Activated effector memory CD4-positive, alpha-beta T cell treated with Interleukin-2 at 50 U/mL for 16 hours (primary cell): ENCODE data around the gene KLRK1.
"Not testable (repeated sequence)": the region's sequence is repeated elsewhere in the genome, so short reads cannot be mapped to it uniquely, and the experiment has no call there.

Experiments
- DNase-seq: peaks from one replicate; pipeline ENCODE4 v3.0.0-alpha.2; 2020

The KLRK1 gene

GRCh38 chr12:10361622-10362021 is 28.2 kb downstream of the KLRK1 start:
- no peak for DNase-seq

GRCh38 chr12:10361084-10361483 is 28.8 kb downstream of the KLRK1 start:
- no peak for DNase-seq

- DNase-seq = no peak
These were observed 30.9 kb downstream of the KLRK1 start for GRCh38 chr12:10358969-10359368.

DNA sequence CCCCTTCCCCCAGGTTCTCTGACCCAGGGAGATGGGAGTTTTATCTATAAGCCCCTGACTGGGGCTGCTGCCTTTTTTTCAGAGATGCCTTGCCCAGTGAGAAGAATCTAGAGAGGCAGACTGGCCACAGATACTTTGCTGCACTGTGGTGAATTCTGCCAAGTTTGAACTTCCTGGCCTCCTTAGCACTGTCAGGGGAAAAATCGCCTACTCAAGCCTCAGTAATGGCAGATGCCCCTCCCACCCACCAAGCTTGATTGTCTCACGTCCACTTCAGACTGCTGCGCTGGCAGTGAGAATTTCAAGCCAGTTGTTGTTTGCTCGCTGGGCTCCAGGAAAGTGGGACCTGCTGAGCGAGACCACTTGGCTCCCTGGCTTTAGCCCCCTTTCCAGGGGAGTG is 31.7 kb downstream of the KLRK1 start:
- DNase-seq = no peak

GRCh38 chr12:10354502-10354901 is 35.3 kb downstream of the KLRK1 start:
- no peak for DNase-seq

- DNase-seq = no peak
These were observed 35.8 kb downstream of the KLRK1 start for GRCh38 chr12:10354071-10354470.

- not testable (repeated sequence) for DNase-seq
These were observed 38.4 kb downstream of the KLRK1 start for GRCh38 chr12:10351457-10351856.

GRCh38 chr12:10341892-10342509 is 47.8 kb downstream of the KLRK1 start:
- DNase-seq = no peak

GRCh38 chr12:10340946-10341345 is 48.9 kb downstream of the KLRK1 start:
- not testable (repeated sequence) for DNase-seq

DNA sequence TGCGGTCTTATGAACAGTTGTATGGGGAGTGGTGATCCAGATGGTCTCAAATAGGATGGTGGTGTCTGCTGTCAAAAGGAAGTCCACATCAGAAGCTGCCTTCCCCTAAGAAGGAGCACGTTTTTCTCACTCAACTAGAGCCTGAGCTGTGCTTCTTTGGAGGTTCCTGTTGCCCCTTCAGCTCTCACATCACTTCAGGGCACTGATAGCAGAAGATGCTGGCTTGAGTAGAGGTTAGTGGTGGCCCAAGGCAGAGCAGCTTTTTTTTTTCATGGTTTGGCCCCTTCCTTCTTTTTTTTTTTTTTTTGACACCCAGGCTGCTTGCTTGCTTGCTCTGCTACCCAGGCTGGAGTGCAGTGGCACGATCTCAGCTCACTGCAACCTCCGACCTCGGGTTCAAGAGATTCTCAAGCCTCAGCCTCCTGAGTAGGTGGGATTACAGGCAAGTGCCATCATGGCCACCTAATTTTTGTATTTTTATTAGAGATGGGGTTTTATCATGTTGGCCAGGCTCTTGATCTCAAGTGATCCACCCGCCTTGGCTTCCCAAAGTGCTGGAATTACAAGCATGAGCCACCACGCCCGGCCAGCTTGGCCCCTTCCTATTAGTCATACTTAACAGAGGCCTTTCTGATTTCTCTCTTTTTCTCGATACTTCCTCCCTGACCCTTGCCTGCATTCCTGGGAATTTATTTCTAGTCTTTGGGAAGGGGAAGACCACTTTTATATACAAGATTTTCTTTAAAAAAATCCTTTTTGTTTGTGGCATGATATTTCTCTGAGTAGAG is 50.6 kb downstream of the KLRK1 start:
- no peak for DNase-seq

DNA sequence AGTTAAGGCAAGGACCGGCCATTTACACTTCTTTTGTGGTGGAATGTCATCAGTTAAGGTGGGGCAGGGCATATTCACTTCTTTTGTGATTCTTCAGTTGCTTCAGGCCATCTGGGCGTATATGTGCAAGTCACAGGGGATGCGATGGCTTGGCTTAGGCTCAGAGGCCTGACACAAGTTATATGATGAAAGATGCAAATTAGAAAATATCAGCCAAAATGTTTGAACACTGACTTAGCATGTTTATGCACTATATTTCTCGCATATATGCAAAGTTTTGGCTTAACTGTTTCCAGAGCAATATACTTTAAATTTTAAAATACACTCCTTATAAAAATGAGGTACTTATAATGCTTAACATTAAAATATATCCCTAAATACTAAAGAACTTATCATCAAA is 51.4 kb downstream of the KLRK1 start:
- DNase-seq = not testable (repeated sequence)

DNA sequence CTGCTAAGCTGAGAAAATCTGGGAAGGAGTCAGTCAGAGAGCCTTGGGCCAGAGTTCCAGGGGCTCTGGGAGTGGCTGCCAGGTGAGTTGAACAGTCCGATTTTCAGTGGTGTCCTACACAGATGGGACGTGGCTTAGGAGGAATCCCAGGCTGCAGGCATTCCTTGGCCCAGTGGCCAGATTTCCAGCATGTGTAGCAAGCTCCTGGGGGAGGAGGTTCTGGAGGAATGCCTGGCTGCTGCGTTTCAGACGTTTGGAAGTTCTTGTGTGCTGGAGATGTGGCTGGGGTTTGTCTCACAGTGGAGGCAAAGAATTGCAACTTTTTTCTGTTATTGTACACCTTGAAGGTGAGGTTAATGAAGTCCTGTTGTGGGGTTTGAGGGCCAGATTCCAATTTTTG is 53.6 kb downstream of the KLRK1 start:
- DNase-seq = not testable (repeated sequence)

GRCh38 chr12:10331642-10332239 is 58.1 kb downstream of the KLRK1 start:
- DNase-seq = no peak

- DNase-seq = not testable (repeated sequence)
These were observed 61.1 kb downstream of the KLRK1 start for GRCh38 chr12:10328691-10329090.
